IPS DF 4.7 (cell line): Measurements from ENCODE around the gene ANKS3.

Experiments used
- DNase-seq: peaks from one replicate; pipeline ENCODE4 v3.0.0-alpha.2; 2013; ENCODE audit warnings: low spot score; ENCODE audit errors: extremely low read depth

Gene ANKS3

DNA sequence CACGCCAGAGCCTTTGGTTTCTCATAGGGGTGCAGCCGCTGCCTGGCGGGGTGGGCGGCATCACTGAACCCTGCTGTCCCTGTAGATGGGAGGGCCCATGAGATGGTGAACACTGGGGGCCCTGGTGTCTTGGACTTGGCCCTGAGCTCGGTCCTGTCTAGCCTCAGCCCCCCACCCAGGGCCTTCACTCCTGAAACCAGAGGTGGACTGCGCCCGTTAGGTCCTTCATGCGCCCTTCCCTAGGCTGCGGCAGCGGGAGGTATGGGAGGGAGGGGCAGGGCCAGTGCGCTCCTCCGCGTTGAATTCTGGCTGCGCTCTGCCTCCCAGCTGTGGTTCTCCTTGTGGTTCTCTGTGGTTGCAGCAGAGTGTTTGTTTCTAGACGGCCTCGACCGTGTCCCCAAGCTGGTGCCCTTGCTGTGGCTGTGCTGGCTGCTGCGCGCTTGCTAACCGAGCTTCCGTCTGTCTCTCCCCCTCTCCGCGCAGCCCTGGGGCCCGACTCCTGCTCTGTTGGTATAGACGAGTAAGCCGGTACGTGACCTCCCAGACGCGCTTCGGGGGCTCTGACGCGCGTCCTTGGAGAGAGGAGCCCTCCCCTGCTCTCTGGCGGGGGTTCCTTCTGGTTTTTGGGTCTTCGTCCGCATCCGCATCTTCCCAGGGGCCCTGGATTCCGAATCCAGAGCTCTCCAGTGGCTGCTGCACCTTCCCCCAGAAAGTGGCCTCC is 48.1 kb downstream of the ANKS3 start:
- no peak for DNase-seq

DNA sequence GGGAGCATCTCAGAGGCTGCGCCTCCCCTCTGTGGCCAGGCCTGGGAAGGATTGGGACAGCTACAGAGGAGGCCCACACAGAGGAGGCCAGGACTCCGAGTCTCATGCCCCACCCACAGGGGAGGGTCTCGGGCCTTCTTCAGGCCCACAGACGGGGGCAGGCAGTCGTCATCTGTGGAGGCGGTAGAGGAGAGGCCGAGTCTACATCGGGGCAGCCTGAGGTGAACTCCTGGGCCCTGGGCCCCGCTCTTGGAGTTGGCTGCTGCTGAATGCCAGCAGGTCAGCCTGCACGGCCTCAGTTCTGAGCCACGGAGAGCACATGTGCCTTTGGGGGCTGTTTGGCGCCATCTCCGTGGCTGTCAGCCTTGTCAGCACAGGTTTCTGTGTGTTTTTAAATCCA is 48.8 kb downstream of the ANKS3 start:
- no peak for DNase-seq

DNA sequence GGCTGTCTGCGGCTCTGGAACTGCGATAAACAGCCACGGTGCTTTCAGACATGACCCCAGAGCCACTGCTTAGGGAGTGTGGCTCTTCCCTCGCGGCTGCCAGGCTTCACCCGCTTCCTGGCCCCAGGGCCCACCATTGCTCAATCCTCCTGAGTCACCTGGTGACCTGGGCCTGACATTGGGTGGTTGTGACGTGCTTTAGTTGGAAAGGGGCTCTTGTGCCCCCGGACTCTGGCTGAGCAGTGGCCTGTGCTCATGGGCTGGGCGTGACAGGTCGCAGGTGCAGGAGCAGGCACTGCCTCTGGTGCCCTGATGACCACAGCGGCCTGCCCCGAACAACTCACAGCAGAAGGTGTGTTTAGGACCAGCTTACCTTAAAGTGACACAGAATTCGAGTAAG is 49.3 kb downstream of the ANKS3 start:
- DNase-seq: no peak

DNA sequence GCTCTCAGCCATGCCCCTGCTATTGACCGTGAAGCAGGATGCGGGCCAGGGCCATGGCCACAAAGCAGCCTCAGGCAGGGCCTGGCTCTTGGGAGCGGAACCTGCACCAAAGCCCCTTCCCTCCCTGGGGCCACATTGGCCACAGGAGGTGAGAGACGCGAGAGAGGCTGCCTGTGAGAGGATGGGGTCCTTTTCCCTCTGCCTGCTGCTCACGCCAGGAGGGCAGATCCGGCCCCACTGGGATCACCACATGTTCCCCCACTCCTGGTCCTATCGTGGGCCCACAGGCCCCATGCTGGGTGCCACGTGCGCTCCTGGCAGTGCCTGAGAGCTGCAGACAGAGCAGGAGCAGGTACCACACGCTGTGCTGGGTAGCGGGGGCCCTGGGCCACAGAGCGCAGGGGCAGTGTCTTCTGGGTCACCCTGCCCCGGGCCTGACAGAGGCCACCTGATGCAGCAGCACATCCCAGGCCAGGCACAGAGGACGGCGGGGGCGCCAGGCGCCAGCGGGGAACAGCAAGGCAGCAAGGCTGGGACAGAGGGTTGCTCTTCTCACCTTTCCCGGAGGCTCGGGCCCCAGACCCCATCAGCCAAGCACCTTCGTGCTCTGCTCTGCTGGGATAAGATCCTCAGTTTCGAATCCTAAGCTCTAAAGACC is 49.9 kb downstream of the ANKS3 start:
- no peak for DNase-seq

DNA sequence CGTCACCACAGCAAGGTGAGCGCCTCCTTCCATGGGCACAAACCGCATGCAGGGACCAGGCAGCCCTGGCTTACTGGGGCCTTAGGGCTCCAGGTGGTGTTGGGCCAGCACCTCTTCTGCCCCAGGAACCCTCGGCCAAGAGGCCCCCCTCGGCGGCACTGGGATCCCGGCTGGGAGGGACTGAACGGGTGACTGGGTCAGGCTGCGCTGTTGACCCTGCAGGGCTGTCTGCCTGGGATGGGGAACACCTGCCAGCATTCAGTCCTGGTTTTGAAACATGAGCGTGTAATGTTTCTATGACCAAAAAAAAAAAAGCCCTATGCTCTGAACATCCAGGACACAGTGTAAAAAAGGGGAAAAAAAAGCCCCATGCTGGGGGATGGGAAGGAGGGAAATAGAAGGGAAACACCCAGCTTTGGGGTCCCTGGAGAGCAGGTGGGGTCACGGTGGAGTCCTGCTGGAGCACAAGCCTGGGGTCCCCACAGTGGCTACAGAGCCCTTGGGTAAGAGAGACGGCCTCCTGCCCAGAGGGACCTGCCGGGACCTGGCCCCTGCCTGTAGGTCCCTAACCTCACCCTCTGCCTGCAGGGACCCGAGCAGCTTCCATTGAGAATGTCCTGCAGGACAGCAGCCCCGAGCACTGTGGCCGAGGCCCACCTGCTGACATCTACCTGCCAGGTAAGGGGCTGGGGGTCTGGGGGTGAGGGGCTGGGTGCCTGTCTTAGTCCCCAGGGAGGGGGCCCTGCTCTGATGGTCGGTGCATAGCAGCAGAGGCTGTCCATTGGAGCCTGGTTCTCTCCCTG is 50.6 kb downstream of the ANKS3 start:
- DNase-seq: no peak

DNA sequence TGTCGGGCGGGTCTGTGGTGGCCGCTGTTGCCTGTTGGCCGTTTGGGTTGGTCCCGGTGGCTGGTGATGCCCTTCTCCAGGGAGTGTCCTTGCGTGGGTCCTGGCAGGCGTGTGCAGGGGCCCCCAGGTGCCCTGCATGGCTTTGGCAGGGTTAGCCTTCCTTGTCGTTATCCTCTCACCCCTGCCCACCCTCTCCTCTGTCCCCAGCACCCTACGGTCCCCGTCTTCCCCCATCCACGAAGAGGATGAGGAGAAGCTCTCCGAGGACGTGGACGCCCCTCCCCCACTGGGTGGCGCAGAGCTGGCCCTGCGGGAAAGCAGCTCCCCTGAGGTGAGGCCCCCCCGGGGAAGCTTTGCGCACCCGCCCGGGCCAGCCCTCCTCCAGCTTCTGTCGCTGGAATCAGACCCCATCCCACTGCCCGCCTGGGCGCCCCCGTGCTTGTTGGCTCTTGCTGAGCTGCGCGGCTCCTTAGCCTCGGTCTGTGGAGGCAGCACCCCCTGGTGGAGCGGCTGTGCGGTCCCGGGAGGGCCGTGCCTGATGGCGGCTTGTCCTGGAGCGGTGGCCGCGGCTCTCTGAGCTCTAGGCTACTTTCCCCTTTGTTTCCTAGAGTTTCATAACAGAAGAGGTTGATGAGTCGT is 51.3 kb downstream of the ANKS3 start:
- no peak for DNase-seq

DNA sequence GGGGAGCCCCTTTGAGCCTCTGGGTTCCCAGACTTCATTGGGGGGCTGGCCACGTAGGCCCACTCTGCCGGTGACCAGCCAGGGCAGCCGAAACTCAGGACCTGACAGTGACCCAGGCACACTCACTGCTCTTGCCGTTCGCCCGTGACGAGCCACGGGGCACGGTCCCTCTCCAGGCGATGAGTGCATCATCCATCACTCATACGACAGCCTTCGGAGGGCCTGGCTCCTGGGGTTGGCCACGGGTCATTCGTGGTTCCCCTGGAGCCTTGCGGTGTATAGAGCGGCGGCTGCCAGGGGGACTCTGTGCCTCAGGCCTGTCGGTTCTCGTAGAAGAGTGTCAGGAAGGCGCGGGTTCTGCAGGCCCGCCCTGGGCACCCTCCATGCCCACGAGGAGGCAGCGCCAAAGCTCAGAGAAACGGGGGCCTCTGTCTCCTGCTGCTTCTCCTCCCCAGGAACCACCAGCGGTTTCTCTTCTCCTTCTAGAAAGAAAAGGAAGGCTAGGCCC is 51.9 kb downstream of the ANKS3 start:
- no peak for DNase-seq

DNA sequence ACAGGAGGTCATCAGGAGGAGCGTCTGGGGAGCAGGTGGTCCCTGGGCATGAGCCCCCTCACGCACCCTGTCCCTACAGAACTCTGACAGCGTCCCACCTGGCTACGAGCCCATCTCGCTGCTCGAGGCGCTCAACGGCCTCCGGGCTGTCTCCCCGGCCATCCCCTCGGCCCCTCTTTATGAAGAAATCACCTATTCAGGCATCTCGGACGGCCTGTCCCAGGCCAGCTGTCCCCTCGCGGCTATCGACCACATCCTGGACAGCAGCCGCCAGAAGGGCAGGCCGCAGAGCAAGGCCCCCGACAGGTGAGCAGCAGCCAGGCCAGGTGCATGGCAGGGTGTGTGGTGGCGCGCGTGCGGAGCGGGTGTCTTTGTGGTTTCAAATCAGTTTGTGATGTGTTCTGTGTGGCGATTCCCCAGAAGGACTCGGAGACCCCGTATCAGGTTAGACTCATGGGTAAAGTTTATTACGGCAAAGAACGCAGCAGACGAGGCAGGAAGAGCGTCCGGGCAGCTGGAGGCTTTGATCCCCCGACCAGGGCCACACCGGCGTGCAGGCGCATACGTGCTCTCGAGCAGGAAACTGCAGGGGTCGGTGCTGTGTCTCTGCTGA is 52.5 kb downstream of the ANKS3 start:
- no peak for DNase-seq

DNA sequence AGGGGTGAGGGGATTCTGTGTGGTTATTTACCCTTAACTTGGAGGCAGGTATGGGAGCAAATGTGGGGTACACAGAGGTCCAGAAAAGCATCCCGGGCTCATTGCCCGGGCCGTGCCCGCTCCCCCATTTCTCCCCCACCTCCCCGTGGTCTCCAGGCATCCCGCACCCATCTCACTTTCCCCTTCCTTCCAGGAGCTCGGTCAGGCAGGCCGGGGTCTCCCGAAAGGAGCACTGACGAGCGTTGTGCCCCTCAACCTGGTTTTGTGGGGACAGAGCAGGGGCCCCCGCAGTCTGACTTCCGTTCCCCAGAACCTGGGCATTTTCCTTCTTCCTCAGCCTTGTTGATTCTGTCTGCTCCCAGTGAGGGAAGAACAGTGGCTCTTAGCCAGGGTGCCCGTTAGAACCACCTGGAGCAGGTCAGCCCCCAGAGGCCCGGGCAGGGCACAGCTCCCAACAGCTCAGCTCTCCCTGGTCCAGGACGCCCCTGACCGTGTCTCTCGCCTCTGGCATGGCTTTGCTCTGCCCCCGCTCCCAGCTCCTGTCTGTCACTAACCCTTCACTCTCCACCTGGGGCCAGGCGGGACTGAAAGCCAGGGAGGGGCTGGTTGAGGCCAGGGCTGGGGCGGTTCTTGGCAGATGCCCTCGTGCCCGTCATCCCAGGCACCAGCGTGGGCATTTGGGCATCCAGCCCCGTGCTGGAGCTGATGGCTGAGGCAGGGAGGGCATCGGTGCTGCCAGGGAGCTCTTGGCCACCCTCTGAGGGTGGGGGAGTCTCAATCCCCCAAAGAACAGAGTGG is 53.2 kb downstream of the ANKS3 start:
- no peak for DNase-seq

DNA sequence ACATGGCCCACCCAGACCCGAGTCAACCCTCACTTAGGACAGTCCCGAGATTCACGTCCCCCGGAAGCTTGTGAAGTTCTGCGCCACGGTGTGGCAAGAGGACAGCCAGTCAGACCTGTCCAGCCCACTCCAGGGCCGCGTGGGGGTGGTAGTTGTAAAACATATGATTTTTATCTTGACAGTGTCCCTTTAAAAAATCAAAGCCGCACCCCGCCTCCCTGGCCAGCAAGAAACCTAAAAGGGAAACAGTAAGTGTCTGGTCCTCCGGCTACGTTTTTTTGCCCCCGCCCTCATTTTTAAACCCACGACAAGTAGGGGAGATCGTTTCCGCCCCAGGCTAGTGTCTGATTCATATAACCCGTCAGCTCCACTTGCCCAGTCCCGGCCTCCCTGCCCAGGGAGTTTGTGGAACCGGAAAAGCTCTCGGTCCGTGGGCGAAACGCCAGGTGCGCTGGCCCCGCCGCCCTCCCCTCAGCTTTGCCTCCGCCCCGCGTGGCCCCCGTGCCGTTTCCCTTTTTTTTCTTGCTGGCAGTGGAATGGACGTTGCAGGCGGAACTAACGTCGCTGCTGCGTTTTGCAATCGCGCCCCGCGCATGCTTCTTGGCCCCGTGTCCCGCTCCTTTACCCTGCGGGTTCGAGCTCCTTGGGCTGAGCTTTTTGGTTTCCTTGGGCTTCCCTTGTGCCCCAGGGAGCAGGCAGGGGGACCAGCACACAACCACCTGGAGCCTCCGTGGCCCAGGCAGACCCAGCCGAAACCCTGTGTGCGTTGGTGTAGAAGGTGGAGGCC is 54.0 kb downstream of the ANKS3 start:
- DNase-seq: no peak

DNA sequence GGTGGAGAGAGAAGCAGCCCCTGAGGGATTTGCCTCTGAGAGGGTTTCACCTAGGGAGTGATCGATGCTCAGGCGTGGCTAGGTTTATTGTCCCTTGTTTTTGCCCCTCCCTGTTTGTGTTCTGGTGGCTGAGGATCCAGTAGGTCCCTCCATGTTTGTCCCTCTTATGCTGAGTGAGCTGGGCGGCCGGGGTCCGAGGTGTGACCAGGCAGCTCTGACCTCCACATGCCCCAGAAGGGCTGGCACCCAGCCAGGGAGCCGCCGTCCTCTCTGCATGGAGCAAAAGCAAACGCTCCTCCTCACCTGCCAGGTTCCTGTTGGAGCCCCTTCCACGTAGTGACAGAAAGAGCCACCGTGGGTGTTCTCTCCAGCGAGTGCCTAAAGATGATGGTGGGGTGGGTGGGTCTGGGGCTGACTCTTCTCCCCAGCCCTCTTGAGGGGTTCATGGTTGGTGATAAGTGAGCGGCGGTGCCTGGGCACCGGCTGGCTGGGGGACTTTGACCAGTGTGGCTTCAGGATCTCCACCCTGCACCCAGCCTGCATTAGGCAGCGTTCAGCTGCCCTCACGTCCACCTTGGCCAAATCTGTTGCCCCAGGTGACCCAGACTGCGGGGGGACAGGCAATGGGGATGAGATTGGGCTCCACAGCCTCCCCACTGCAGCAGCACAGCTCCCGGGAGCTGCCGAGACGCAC is 54.8 kb downstream of the ANKS3 start:
- no peak for DNase-seq

DNA sequence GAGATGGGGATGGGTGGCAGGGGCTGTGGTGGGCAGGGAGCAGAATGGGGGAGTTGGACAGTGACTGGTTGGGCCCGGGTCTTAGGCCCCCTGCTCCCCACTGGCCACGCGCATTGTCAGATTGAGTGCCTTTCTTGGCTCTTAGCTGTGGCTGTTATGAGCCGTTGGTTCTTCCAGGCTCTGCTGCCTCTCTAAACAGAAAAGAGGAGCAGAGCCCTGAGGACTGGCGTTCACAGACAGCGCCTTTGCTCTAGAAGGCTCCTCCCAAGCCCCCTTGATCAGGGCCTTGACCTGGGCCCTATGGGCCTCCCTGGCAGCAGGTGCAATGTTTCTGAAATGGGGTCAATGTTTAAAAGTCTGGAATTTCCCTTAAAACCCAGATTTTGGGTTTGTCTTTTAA is 55.5 kb downstream of the ANKS3 start:
- DNase-seq: no peak

DNA sequence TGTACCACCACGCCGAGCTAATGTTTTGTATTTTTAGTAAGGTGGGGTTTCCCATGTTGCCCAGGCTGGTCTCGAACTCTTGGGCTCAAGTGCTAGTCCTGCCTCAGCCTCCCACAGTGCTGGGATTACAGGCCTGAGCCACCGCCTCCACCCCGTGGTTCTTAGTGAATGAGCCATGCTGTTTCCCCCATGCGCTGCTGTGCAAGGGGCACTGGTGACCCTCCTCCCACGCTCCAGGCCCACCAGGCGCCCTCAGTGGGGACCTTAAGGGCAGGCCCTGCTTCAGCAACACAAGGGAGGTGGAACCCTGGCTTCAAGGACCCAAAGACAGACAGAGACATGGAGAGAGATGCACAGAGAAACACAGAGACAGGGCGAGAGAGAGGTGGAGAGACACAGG is 56.1 kb downstream of the ANKS3 start:
- no peak for DNase-seq

DNA sequence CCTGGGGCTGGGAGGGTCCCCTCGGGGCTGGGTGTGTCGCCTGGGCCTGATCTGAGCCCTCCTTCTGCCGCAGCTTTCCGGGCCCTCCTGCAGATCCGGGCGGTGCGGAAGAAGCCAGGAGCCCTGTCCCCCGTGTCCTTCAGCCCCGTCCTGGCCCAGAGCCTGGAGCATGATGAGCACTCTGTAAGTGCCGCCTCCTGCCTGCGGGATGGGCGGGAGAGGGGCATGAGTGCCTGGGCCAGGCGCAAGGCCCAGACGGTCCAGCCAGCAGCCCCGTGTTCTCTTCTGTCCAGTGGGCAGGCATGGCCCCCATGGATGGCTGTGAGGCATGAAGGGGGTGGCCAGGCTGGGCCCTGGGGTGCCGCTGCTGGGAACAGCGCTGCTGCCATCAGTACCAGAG is 56.7 kb downstream of the ANKS3 start:
- no peak for DNase-seq

DNA sequence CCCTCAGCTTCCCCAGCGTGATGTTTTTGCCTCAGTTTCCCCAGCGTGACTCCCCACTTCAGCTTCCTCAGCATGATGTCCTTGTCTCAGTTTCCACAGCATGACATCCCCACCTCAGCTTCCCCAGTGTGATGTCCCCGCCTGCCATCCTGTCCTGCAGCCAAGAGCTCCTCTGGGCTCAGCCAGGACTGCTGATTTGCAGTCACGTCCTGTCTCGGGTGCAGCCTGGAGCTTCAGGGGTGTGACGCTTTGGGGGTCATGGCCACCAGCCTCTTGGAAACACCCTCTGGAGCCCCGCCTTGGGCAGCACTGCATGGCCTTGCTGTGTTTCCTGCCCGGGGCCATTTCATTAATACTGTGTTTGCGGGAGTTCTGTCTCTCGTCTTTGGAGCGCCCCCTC is 57.2 kb downstream of the ANKS3 start:
- DNase-seq: no peak

DNA sequence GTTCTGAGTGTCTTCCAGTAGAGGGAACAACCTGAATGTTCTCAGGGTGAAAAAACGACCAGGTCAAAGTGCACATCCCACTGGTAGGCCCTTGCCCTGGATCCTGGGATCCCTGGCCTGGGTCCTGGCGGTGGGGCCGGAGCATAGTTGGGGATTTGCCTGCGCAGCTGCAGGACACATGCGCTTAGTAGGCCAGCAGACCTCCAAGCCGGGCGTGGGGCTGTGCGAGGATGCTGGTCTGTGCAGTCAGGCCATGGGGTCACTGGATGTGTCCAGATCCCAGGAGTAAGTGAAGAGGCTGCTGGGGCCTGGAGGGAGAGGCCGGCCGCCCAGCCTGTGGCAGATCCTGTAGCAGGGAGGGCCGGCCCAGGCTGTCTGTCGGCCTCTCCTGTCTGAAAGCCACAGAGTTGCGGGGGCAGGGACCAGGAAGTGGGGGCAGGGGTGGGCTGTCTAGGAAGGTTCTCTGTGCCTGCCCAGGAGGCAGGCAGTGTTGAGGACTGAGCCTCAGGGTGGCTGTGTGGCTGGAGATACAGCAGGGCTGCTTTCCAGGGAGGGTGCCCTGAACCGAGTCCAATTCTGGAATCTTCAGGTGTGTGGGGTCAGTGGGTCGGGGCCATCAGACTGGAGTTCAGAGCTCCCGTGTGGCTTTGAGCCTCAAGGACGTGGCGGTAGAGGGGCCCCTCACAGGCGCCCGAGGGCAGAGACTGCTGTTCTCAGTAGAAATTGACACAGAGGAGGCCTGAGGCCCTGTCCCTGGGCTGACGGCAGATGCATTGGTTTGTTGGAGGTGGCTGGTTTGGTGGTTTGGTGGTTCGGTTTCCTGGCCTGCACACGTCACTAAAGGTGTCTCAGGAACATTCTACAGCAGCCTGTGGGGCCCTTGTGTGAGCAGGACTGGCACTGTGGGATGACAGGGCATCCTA is 57.9 kb downstream of the ANKS3 start:
- DNase-seq: no peak

DNA sequence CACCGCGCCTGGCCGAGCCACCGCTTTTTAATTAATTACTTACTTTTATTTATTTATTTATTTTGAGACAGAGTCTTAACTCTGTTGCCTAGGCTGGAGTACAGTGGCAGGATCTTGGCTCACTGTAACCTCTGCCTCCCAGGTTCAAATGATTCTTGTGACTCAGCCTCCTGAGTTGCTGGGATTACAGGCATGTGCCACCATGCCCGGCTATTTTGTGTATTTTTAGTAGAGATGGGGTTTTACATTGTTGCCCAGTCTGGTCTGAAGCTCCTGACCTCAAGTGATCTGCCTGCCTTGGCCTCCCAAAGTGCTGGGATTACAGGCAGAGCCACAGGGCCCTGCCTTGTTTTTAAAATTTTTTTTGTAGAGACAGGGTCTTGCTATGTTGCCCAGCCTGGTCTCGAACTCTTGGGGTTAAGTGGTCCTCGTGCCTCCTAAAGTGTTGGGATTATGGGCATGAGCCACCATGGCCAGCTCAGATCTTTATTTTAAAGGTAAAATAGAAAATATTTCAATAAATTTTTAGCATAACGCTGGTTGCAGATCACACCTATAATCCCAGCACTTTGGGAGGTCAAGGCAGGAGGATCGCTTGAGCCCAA is 59.0 kb downstream of the ANKS3 start:
- DNase-seq: no peak
